PC-3 (cell line): ENCODE data around the gene CHMP2A. TPM values are rescaled to one million over a fixed set of nuclear protein-coding genes. Genes with fewer than 3 reads are reported as not detected.

Source experiments
- ATAC-seq: fragments of 200-7000 bp; cut with Tn5 transposase; 2 replicates; pipeline ENCODE4 v1.9.1; 2020; ENCODE audit warnings: mild to moderate bottlenecking, moderate library complexity
- BruUV-seq: library from RNA; stranded (reverse); fragments of 400-500 nt; replicated peaks from 2 replicates; lab custom pipeline; 2021; lab: Mats Ljungman, UMichigan
- CTCF ChIA-PET: fragments of 300-600 bp; sonication (Branson Sonifier 250); formaldehyde crosslinking; loops from one replicate; lab custom pipeline; 2022; ENCODE audit warnings: antibody characterized with exemption; lab: Charles Lee
- POLR2A ChIA-PET: fragments of 300-600 bp; sonication (Branson Sonifier 250); formaldehyde crosslinking; loops from one replicate; lab custom pipeline; 2022; ENCODE audit warnings: antibody characterized with exemption; ENCODE audit not compliant: unreplicated experiment; lab: Charles Lee
- DNase-seq: peaks from one replicate; pipeline ENCODE4 v3.0.0-alpha.2; 2015
- H2AFZ ChIP-seq: fragments of 300-600 bp; sonication (generic); 2 replicates; pipeline ENCODE4 v1.6.0; 2016; ENCODE audit warnings: antibody characterized with exemption, low read length
- H3F3A ChIP-seq: fragments of 300-600 bp; sonication (generic); one replicate; pipeline ENCODE4 v1.6.0; 2017; ENCODE audit warnings: antibody characterized with exemption, low read length, control low read depth, mild to moderate bottlenecking; ENCODE audit not compliant: unreplicated experiment
- H3K27ac ChIP-seq: fragments of 300-600 bp; sonication (generic); 2 replicates; pipeline ENCODE4 v1.5.1; 2016; ENCODE audit warnings: mild to moderate bottlenecking, low read length
- H3K27me3 ChIP-seq: fragments of 300-600 bp; sonication (generic); 2 replicates; pipeline ENCODE4 v1.6.1; 2016; ENCODE audit warnings: low read length, mixed read lengths
- H3K36me3 ChIP-seq: fragments of 300-600 bp; sonication (generic); 2 replicates; pipeline ENCODE4 v1.6.1; 2016; ENCODE audit warnings: low read depth, mixed run types, low read length, mixed read lengths
- H3K4me1 ChIP-seq: fragments of 300-600 bp; sonication (generic); 2 replicates; pipeline ENCODE4 v1.5.1; 2016; ENCODE audit warnings: low read length; ENCODE audit not compliant: insufficient read depth
- H3K4me2 ChIP-seq: fragments of 300-600 bp; sonication (generic); 2 replicates; pipeline ENCODE4 v1.6.0; 2016; ENCODE audit warnings: low read length
- H3K4me3 ChIP-seq: fragments of 300-600 bp; sonication (generic); 2 replicates; pipeline ENCODE4 v1.5.1; 2016; ENCODE audit warnings: mild to moderate bottlenecking, low read length, mixed read lengths
- H3K79me2 ChIP-seq: fragments of 300-600 bp; sonication (generic); 2 replicates; pipeline ENCODE4 v1.6.1; 2017; ENCODE audit warnings: low read length, mixed read lengths
- H3K9ac ChIP-seq: fragments of 300-600 bp; sonication (generic); 2 replicates; pipeline ENCODE4 v1.6.0; 2016; ENCODE audit warnings: mild to moderate bottlenecking, low read length
- H3K9me2 ChIP-seq: fragments of 300-600 bp; sonication (generic); replicated peaks from 2 replicates; pipeline ENCODE4 v1.6.1; 2016; ENCODE audit warnings: mixed run types, low read length, mixed read lengths
- H3K9me3 ChIP-seq: fragments of 300-600 bp; sonication (generic); 2 replicates; pipeline ENCODE4 v1.6.1; 2016; ENCODE audit warnings: low read length, mixed read lengths
- H4K20me1 ChIP-seq: fragments of 300-600 bp; sonication (generic); 2 replicates; pipeline ENCODE4 v1.6.1; 2016; ENCODE audit warnings: low read length, mixed read lengths
- EZH2 ChIP-seq: fragments of 300-600 bp; sonication (generic); IDR thresholded peaks from one replicate; pipeline ENCODE4 v1.6.1; 2017; ENCODE audit warnings: antibody characterized with exemption, mild to moderate bottlenecking, low read length; ENCODE audit not compliant: unreplicated experiment
- EZH2phosphoT487 ChIP-seq: fragments of 300-600 bp; sonication (generic); IDR thresholded peaks from 2 replicates; pipeline ENCODE4 v1.6.1; 2018; ENCODE audit warnings: mild to moderate bottlenecking, antibody characterized with exemption, low read length, borderline replicate concordance
- intact Hi-C: fragments of 100-400 bp; cut with micrococcal nuclease; formaldehyde crosslinking; loops from 2 replicates; pipeline ENCODE4 v1.9.0; 2023
- total RNA-seq: library from RNA; depleted of rRNA; stranded (reverse); fragments of >200 nt; gene quantifications from 2 replicates; pipeline ENCODE4 v1.2.3, GENCODE V29; 2014
- TF ChIP-seq, protein P1 (sequence below): fragments of 300-600 bp; sonication (generic); conservative IDR thresholded peaks from 2 replicates; pipeline ENCODE4 v1.5.1; 2017; ENCODE audit warnings: antibody characterized with exemption, low read depth, mild to moderate bottlenecking, low read length

CHMP2A gene
- total RNA-seq, 1 experiment from 2014 or later = 220 TPM

GRCh38 chr19:58568453-58569130 is 13.7 kb upstream of the CHMP2A start:
- intact Hi-C loops = no loop called here
- ATAC-seq = no peak
- Histone ChIP-seq H3K9me2 (no peaks in the 10 kb centered on the region), H3K4me2 (no peak overlapping the region), H3K27me3 (no peaks in the 10 kb centered on the region), H3K9me3 (no peaks in the 10 kb centered on the region), H3K4me3 (no peak overlapping the region), H3K9ac (no peak overlapping the region), H3K27ac (no peak overlapping the region), H3F3A (no peaks in the 10 kb centered on the region), H4K20me1 (no peaks in the 10 kb centered on the region), H3K79me2 (peaks cover 12% of the 10 kb centered on the region), H2AFZ (no peak overlapping the region), H3K4me1 (peaks cover 7% of the 10 kb centered on the region), H3K36me3 (peaks cover 8% of the 10 kb centered on the region; the same call in 1 of the 2 replicates)
- no peak for DNase-seq
- TF ChIP-seq EZH2 = no peak
- TF ChIP-seq EZH2phosphoT487 = no peak
- TF ChIP-seq, protein P1, sequence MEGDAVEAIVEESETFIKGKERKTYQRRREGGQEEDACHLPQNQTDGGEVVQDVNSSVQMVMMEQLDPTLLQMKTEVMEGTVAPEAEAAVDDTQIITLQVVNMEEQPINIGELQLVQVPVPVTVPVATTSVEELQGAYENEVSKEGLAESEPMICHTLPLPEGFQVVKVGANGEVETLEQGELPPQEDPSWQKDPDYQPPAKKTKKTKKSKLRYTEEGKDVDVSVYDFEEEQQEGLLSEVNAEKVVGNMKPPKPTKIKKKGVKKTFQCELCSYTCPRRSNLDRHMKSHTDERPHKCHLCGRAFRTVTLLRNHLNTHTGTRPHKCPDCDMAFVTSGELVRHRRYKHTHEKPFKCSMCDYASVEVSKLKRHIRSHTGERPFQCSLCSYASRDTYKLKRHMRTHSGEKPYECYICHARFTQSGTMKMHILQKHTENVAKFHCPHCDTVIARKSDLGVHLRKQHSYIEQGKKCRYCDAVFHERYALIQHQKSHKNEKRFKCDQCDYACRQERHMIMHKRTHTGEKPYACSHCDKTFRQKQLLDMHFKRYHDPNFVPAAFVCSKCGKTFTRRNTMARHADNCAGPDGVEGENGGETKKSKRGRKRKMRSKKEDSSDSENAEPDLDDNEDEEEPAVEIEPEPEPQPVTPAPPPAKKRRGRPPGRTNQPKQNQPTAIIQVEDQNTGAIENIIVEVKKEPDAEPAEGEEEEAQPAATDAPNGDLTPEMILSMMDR = no peak
- POLR2A ChIA-PET = interaction anchor here (0.6 kb wide), 1 partner anchor 59 kb away, joined by 4 read pairs; no protein-coding TSS in a partner anchor
- CTCF ChIA-PET = no interaction called here
- no TSS peak for BruUV-seq

DNA sequence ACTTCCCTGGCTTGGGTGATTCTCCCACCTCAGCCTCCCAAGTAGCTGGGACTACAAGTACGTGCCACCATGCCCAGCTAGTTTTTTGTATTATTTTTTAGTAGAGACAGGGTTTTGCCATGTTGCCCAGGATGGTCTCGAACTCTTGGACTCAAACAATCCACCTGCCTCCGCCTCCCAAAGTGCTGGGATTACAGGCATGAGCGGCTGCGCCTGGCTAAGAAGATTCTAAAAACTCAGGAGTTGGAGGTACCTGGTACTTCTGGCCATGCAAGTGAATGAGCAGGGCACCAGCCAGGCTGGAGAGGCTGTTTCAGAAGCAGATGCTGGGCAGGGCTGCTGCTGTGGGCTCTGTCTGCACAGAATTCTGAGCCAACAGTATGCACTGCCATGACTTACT is 12.1 kb upstream of the CHMP2A start:
- ATAC-seq = no peak
- Histone ChIP-seq H3K4me3 (no peak overlapping the region), H3K9ac (no peak overlapping the region), H3K36me3 (peaks cover 8% of the 10 kb centered on the region; the same call in 1 of the 2 replicates), H3F3A (no peaks in the 10 kb centered on the region), H3K4me1 (peaks cover 16% of the 10 kb centered on the region), H3K9me3 (no peaks in the 10 kb centered on the region), H2AFZ (no peak overlapping the region), H3K9me2 (no peaks in the 10 kb centered on the region), H3K4me2 (no peak overlapping the region), H4K20me1 (no peaks in the 10 kb centered on the region), H3K27me3 (no peaks in the 10 kb centered on the region), H3K27ac (no peak overlapping the region), H3K79me2 (peaks cover 8% of the 10 kb centered on the region)
- intact Hi-C loops = no loop called here
- no peak for DNase-seq
- no TSS peak for BruUV-seq
- POLR2A ChIA-PET = no interaction called here
- CTCF ChIA-PET = no interaction called here
- no peak for TF ChIP-seq EZH2phosphoT487

DNA sequence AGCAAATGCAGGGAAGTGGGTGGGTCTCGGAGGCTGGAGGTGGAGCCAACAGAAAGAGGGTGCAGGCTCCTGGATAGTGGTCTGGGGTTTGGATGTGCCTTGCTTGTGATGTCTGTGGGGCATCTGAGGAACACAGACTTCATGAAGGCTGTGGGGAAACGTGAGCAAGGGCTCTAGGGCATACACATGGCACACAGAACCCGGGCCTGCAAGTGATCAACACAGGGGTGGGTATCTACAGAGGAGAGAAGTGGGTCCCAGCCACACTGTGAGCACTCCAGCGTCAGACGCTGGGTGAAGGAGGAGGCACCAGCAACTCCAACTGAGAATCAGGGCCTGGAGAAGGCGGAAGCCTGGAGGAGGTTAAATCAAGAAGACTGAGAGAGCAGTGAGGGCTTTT is 8.9 kb upstream of the CHMP2A start:
- H3F3A ChIP-seq = no peaks in the 10 kb centered on the region
- no peaks in the 10 kb centered on the region for H4K20me1 ChIP-seq
- H3K79me2 ChIP-seq = no peaks in the 10 kb centered on the region
- no peak overlapping the region for H3K4me3 ChIP-seq
- H3K9me3 ChIP-seq = no peaks in the 10 kb centered on the region
- ATAC-seq (no peak), DNase-seq (no peak)
- intact Hi-C loops = no loop called here
- H3K27me3 ChIP-seq = no peaks in the 10 kb centered on the region
- ChIA-PET POLR2A (no interaction called here), CTCF (no interaction called here)
- no peak overlapping the region for H3K27ac ChIP-seq
- 0 out of 2 replicates have a peak, but pooled peaks cover 8% of the 10 kb centered on the region for H3K36me3 ChIP-seq
- H3K4me2 ChIP-seq = no peak overlapping the region; the same call in 1 of the 2 replicates
- no peak overlapping the region for H3K9ac ChIP-seq
- peaks cover 33% of the 10 kb centered on the region for H3K4me1 ChIP-seq
- no peaks in the 10 kb centered on the region for H3K9me2 ChIP-seq
- no peak overlapping the region for H2AFZ ChIP-seq
- TF ChIP-seq EZH2 (no peak), EZH2phosphoT487 (no peak)
- TF ChIP-seq, protein P1 = no peak
- BruUV-seq = no TSS peak
